GM19035 (cell line): Measurements from ENCODE around the gene IL36B.

Experiments used
- ATAC-seq: cut with Tn5 transposase; IDR thresholded peaks from one replicate; pipeline ENCODE4 v1.9.1; 2021; ENCODE audit not compliant: unreplicated experiment

Gene IL36B

DNA sequence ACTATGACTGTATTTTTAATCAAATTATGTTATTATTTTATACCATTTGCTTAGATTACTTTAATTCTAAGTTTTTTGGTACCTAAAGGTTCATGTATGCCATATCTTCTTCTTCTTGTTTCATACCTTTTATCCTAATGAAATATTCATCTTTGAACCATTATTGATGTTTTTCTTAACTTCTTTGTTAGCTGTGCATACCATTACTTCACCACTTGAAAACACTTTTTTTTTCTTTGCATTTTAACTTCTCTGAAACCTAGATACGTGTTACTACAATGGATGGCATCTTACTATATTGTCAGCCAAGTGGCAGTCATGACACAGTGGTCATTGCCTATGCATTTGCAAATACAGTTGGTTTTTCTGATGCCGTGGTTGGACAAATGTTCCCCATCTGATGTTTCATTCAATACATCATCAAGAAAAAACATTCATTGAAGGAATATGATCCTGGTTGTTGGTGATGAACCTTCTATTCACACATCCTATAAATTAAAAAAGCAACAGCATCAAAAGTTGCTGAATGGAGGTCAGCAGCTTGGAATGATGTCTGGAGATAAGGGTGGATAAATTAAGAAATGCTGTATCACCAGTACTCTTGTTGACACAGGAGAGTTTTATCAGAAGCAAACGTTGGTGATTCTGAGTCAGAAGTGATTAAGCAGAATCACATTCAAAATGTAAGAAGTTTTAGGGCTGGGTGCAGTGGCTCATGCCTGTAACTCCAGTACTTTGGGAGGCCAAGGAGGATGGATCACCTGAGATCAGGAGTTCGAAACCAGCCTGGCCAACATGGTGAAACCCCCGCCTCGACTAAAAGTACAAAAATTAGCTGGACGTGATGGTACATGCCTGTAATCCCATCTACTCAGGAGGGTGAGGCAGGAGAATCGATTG, 40.0 kb downstream of the IL36B start:
- no peak for ATAC-seq

GRCh38 chr2:113011108-113011507, 41.6 kb downstream of the IL36B start:
- ATAC-seq = no peak

GRCh38 chr2:113010088-113010487, 42.6 kb downstream of the IL36B start:
- no peak for ATAC-seq

GRCh38 chr2:113009622-113010021, 43.0 kb downstream of the IL36B start:
- ATAC-seq = no peak

DNA sequence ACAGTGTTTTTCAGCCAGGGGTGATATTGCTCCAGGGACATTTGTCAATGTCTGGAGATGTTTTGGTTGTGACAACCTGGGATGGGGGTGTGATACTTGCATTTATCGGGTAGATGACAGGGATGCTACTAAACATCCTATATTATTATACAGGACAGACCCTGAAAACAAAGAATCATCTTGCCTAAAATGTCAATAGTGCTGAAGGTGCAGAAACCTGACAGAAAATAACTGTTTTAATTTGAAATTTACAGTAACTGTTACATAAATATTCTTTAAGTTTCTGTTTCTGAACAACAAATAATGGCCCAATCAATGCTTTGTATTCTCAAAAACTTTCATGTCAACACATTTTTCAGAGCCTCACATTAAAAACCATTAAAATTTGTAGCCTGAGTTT, 45.4 kb downstream of the IL36B start:
- no peak for ATAC-seq

GRCh38 chr2:113005030-113005509, 47.6 kb downstream of the IL36B start, which contains the start of gene IL36A:
IL36A (plus strand) TSS chr2:113005459; CDS start chr2:113005872, 413 bp downstream.
- ATAC-seq = no peak

- no peak for ATAC-seq
These were observed 50.0 kb downstream of the IL36B start for GRCh38 chr2:113002677-113003076.

- ATAC-seq = no peak
These were observed 52.2 kb downstream of the IL36B start for GRCh38 chr2:113000436-113000835.

GRCh38 chr2:112997151-112997550, 55.5 kb downstream of the IL36B start:
- no peak for ATAC-seq

GRCh38 chr2:112996635-112997034, 56.0 kb downstream of the IL36B start:
- ATAC-seq = no peak

- ATAC-seq = no peak
These were observed 57.2 kb downstream of the IL36B start for GRCh38 chr2:112995346-112995920.

- ATAC-seq = no peak
These were observed 58.0 kb downstream of the IL36B start for GRCh38 chr2:112994648-112995047.

- no peak for ATAC-seq
These were observed 58.8 kb downstream of the IL36B start for GRCh38 chr2:112993831-112994230.

DNA sequence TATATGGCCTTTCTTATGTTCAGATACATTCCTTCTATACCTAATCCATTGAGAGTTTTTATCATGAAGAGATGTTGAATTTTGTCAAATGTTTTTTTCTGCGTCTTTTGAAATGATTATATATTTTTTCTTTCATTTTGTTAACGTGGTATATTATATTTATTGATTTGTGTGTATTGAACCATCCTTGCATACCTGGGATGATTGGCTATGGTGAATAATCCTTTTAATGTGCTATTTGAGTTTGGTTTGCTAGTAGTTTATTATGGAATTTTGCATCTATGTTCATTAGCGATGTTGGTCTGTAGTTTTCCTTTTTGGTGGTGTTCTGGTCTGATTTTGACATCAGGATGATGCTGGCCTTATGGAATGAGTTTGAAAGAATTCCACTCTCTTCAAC, 63.1 kb downstream of the IL36B start:
- no peak for ATAC-seq

DNA sequence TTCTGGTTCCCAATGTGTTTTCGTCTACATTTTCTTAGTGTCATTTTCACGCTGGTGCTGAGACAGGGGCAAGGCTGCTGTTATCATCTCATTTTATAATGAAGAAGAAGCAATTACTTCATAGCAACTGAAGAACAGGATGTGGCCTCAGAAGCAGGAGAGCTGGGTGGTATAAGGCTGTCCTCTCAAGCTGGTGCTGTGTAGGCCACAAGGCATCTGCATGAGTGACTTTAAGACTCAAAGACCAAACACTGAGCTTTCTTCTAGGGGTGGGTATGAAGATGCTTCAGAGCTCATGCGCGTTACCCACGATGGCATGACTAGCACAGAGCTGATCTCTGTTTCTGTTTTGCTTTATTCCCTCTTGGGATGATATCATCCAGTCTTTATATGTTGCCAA, 67.6 kb downstream of the IL36B start:
- no peak for ATAC-seq

DNA sequence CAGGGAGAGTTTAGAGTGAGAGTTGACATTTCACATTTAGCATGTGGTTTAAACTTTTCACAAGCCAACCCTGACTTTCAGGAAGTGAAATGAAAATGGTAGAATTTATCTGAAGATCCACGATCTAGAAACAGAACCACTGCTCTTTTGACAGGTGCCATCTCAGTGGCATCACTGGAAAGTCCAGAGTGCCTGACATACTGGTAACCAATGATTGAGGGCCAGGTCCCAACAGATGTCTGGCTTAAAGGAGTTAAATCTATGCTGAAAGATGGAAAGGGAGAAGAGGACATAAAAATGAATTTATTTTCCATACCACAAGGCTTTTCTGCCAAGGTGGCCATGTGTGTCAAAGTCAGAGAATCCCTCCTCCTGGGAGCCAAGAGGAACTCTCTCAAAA, 72.1 kb downstream of the IL36B start:
- ATAC-seq = no peak

DNA sequence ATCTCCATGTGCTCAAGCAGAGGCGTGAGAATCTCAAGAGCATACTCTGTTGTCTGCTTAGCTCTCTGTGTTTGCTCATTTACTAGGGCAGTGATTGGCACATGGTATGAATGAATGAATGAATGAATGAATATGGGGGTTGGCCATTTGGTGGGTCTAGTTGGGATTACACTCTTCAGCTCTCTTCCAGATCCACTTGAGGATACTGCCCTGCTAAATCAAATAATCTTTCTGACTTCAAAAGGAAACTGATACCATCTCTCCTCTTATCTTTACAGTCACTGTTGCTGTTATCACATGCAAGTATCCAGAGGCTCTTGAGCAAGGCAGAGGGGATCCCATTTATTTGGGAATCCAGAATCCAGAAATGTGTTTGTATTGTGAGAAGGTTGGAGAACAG, 72.9 kb downstream of the IL36B start:
- no peak for ATAC-seq

DNA sequence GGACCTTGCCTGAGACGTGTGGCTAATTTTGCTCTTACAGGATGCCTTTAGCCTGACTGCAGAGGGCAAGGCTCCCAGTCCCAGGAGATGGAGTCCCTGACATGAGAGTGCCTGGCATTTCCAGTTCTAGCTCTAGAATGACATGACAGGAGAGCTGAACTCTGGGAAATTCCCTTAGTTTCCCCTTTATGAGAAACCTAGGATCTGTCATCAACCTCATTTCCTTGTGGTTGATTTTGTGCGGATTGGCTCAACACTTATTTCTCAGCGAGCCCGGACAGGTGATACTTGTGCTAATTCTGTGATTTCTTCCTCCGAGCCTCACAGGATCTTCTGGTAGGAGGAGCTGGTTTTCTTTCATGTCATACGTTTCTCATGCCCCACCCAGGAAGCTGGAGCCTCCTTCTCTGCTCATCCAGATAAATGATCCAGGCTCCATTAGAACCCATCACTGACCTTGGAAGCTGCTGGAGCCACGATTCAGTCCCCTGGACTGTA, 75.1 kb downstream of the IL36B start, which contains the start of gene IL36G:
Gene IL36G, plus strand, starts transcription at position 448 of the 498 bp plus-strand sequence. CDS start 633 bp downstream, outside the sequence.
- no peak for ATAC-seq
